Measurements from ENCODE around the gene CEMIP2.

DNA sequence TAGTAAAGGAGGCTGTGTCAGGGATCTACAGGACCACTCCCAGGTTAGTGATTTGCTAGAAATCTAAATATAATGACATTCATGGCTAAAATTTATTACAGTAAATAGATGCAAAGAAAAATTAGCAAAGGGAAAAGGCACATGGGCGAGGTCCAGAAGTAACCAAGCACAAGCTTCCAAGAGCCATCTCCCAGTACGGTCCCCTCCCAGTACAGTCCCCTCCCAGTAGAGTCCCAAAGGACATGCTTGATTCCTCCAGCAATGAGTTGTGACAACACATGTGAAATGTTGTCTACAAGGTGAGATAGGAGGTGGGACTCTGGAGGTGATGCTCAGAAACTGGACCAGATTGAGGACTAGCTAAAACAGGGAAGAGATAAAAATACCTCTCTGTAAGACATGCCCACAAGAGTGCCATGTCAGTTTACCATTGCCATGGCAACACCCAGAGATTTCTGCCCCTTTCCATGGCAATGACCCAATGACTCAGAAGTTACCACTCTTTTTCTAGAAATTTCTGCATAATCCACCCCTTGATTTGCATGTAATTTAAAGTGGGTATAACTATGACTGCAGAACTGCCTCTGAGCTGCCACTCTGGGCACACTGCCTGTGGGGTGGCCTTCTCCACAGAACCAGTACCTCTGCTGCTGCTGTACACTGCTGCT is 27.9 kb upstream of the CEMIP2 start:
- TF ChIP-seq POLR2AphosphoS5 (IDR thresholded peaks at IDR 0.05; ENCODE audit: insufficient read depth, low read depth, low read length) (no peak), EZH2 (IDR thresholded peaks at IDR 0.05; ENCODE audit: borderline replicate concordance, low read depth, low read length, severe bottlenecking) (no peak), MYC (IDR thresholded peaks at IDR 0.05; ENCODE audit: low read depth, low read length) (no peak), JUN (IDR thresholded peaks at IDR 0.05; ENCODE audit: borderline replicate concordance, insufficient read depth, insufficient read length, low read depth) (no peak), POLR2A (IDR thresholded peaks at IDR 0.05; ENCODE audit: low read depth, low read length) (no peak), FOS (IDR thresholded peaks at IDR 0.05; ENCODE audit: borderline replicate concordance, insufficient read depth, low read length) (no peak)
- TF ChIP-seq, protein P1, sequence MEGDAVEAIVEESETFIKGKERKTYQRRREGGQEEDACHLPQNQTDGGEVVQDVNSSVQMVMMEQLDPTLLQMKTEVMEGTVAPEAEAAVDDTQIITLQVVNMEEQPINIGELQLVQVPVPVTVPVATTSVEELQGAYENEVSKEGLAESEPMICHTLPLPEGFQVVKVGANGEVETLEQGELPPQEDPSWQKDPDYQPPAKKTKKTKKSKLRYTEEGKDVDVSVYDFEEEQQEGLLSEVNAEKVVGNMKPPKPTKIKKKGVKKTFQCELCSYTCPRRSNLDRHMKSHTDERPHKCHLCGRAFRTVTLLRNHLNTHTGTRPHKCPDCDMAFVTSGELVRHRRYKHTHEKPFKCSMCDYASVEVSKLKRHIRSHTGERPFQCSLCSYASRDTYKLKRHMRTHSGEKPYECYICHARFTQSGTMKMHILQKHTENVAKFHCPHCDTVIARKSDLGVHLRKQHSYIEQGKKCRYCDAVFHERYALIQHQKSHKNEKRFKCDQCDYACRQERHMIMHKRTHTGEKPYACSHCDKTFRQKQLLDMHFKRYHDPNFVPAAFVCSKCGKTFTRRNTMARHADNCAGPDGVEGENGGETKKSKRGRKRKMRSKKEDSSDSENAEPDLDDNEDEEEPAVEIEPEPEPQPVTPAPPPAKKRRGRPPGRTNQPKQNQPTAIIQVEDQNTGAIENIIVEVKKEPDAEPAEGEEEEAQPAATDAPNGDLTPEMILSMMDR (IDR thresholded peaks at IDR 0.05; ENCODE audit: extremely low read depth in 1 of 2, insufficient read depth in 1 of 2, low read depth in 1 of 2, low read length in 2 of 2) = no peak
- TF ChIP-seq, protein P2, sequence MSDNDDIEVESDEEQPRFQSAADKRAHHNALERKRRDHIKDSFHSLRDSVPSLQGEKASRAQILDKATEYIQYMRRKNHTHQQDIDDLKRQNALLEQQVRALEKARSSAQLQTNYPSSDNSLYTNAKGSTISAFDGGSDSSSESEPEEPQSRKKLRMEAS (IDR thresholded peaks at IDR 0.05; ENCODE audit: insufficient read depth, insufficient read length) = no peak
